Neural progenitor cell (in vitro differentiated cells): ENCODE measurements around the gene NEURL4.

Source experiments
- EZH2 ChIP-seq: fragments of 200-600 bp; sonication (generic); IDR thresholded peaks from 2 replicates; pipeline ENCODE4 v1.6.1; 2017; ENCODE audit warnings: antibody characterized with exemption, mild to moderate bottlenecking, moderate library complexity
- EZH2phosphoT487 ChIP-seq: fragments of 200-600 bp; sonication (generic); IDR thresholded peaks from 2 replicates; pipeline ENCODE4 v1.6.1; 2017; ENCODE audit warnings: antibody characterized with exemption
- TF ChIP-seq, protein P1 (sequence below): fragments of 200-600 bp; sonication (generic); IDR thresholded peaks from 2 replicates; pipeline ENCODE4 v1.5.1; 2017; ENCODE audit warnings: antibody characterized with exemption, mild to moderate bottlenecking

DNA sequence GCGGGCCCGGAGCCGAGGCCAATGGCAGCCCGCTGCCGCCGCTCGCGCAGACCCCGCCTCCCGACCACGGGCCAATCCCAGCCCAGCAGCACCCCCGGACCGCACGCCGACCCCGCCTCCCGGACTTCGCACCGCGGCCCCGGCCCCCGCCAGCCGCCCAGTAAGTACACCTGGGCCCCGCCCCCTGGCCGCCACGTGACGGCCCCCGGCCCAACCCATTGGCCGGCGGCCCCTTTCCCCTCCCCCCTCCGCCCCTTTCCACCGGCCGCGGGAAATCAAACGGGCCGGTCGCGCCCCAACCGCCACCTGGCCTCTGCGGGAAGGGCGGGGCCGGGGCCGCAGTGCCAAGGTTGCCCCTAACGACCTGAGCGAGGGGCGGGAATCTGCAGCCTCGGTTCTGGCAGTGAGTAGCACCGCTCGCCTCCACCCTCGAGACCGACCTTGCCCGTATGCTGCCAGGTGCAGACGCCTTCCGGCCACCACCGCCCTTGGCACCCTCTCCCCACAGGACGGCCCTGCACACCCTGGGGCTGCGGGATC is 34.5 kb downstream of the NEURL4 start, which contains the start of gene YBX2:
- TF ChIP-seq, protein P1, sequence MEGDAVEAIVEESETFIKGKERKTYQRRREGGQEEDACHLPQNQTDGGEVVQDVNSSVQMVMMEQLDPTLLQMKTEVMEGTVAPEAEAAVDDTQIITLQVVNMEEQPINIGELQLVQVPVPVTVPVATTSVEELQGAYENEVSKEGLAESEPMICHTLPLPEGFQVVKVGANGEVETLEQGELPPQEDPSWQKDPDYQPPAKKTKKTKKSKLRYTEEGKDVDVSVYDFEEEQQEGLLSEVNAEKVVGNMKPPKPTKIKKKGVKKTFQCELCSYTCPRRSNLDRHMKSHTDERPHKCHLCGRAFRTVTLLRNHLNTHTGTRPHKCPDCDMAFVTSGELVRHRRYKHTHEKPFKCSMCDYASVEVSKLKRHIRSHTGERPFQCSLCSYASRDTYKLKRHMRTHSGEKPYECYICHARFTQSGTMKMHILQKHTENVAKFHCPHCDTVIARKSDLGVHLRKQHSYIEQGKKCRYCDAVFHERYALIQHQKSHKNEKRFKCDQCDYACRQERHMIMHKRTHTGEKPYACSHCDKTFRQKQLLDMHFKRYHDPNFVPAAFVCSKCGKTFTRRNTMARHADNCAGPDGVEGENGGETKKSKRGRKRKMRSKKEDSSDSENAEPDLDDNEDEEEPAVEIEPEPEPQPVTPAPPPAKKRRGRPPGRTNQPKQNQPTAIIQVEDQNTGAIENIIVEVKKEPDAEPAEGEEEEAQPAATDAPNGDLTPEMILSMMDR, result no peak
- peak; percentile 33 for TF ChIP-seq EZH2
- no peak for TF ChIP-seq EZH2phosphoT487
